NB4 (cell line): ENCODE results near the gene GIT2.

Experiments
- CTCF ChIP-seq: IDR thresholded peaks from one replicate; pipeline ENCODE4 v1.5.1; 2012; ENCODE audit warnings: low read depth, low read length
- MAX ChIP-seq: IDR thresholded peaks from 2 replicates; pipeline ENCODE4 v1.6.1; 2011; ENCODE audit warnings: low read depth, low read length
- POLR2A ChIP-seq: IDR thresholded peaks from 2 replicates; pipeline ENCODE4 v1.6.1; 2011; ENCODE audit warnings: mild to moderate bottlenecking; ENCODE audit not compliant: insufficient read length; ENCODE audit errors: extremely low read depth

GRCh38 chr12:109919456-109919855 lies 76.7 kb downstream of the GIT2 start:
- TF ChIP-seq CTCF (no peak), MAX (no peak), POLR2A (no peak)
